22Rv1 (cell line): ENCODE results near the gene BLMH.

ENCODE experiments used
- CTCF ChIP-seq: fragments of 450-650 bp; IDR thresholded peaks from 2 replicates; pipeline ENCODE4 v1.5.1; 2017; ENCODE audit warnings: mild to moderate bottlenecking
- ZFX ChIP-seq: fragments of 450-650 bp; IDR thresholded peaks from 2 replicates; pipeline ENCODE4 v1.6.1; 2017; ENCODE audit warnings: antibody characterized with exemption, borderline replicate concordance

DNA sequence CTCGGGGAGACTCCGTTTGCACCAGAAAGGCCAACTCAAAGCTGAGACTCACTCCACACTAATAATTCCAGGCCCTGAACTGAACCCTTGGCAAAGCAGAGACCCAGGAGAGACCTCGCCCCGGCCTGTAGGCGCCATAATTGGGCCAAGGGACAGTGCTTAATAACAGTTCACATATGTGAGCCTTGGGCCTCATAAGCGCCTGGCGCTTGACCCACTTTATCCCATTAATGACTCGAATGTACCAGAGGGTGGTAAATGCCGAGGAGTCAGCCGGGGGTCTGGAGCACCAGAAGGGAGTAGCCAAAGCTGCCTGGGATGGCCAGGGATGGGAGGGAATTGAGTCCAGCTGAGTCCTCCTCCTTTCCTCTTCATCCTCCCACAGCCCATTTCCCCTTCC lies 80.8 kb downstream of the BLMH start:
- TF ChIP-seq CTCF (no peak), ZFX (no peak)
